Nephron progenitor cell (in vitro differentiated cells): ENCODE measurements around the gene ZMYM2.

ENCODE experiments used
- DNase-seq: peaks from one replicate; pipeline ENCODE4 v3.0.0; 2021
- H3K27ac Mint-ChIP-seq: 2 replicates; pipeline ENCODE4 v1.8.0; 2021; ENCODE audit warnings: mild to moderate bottlenecking, moderate library complexity, mixed read lengths
- H3K27me3 Mint-ChIP-seq: 2 replicates; pipeline ENCODE4 v1.8.0; 2021; ENCODE audit warnings: mild to moderate bottlenecking, low read depth, mixed read lengths; ENCODE audit not compliant: poor library complexity
- H3K36me3 Mint-ChIP-seq: 2 replicates; pipeline ENCODE4 v1.8.0; 2021; ENCODE audit warnings: low read depth, mixed read lengths
- H3K4me1 Mint-ChIP-seq: 2 replicates; pipeline ENCODE4 v1.8.0; 2021; ENCODE audit warnings: mixed read lengths
- H3K4me3 Mint-ChIP-seq: 2 replicates; pipeline ENCODE4 v1.8.0; 2021; ENCODE audit warnings: mild to moderate bottlenecking, moderate library complexity, mixed read lengths
- H3K9me3 Mint-ChIP-seq: 2 replicates; pipeline ENCODE4 v1.8.0; 2021; ENCODE audit warnings: mild to moderate bottlenecking, moderate library complexity, mixed read lengths
- TF ChIP-seq, protein P1 (sequence below): fragments of 200-600 bp; sonication (generic); IDR thresholded peaks from 2 replicates; pipeline ENCODE4 v1.5.0; 2021; ENCODE audit warnings: antibody characterized with exemption

ZMYM2 gene

DNA sequence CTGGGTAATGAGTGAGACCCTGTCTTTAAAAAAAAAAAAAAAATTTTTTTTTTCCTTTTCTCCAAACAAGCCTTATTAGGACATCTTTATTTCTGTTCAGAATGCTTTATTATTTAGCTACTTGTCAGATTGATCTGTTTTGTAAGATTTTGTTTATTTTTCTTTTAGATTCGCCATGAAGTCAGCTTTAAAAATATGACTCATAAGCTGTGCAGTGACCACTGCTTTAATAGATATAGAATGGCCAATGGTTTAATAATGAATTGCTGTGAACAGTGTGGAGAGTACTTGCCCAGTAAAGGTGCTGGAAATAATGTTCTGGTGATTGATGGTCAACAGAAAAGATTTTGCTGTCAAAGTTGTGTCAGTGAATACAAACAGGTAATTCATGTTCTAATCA, 47.7 kb downstream of the ZMYM2 start:
- peaks cover 80% of the 10 kb centered on the region for H3K36me3 Mint-ChIP-seq
- H3K4me3 Mint-ChIP-seq: no peak overlapping the region
- no peak for DNase-seq
- no peak overlapping the region for H3K27ac Mint-ChIP-seq
- no peaks in the 10 kb centered on the region for H3K27me3 Mint-ChIP-seq
- TF ChIP-seq, protein P1, sequence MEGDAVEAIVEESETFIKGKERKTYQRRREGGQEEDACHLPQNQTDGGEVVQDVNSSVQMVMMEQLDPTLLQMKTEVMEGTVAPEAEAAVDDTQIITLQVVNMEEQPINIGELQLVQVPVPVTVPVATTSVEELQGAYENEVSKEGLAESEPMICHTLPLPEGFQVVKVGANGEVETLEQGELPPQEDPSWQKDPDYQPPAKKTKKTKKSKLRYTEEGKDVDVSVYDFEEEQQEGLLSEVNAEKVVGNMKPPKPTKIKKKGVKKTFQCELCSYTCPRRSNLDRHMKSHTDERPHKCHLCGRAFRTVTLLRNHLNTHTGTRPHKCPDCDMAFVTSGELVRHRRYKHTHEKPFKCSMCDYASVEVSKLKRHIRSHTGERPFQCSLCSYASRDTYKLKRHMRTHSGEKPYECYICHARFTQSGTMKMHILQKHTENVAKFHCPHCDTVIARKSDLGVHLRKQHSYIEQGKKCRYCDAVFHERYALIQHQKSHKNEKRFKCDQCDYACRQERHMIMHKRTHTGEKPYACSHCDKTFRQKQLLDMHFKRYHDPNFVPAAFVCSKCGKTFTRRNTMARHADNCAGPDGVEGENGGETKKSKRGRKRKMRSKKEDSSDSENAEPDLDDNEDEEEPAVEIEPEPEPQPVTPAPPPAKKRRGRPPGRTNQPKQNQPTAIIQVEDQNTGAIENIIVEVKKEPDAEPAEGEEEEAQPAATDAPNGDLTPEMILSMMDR: no peak
- H3K4me1 Mint-ChIP-seq: no peaks in the 10 kb centered on the region
- peaks cover 19% of the 10 kb centered on the region for H3K9me3 Mint-ChIP-seq

DNA sequence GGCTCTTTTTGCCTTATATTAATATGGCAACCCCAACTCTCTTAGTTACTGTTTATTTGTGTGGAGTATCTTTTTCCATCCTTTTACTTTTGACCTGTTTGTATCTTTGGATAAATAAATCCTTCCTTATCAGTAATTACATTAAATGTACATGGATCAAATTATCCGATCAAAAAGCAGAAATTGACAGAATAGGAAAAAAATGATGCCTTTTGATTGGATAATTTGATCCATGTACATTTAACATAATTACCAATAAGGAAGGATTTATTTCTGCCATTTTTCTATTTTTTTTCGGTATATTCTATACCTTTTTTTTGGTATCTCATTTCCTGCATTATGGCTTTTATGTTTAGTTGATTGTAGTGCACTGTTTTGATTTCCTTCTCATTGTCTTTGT, 57.2 kb downstream of the ZMYM2 start:
- Mint-ChIP-seq H3K4me1 (peaks cover 6% of the 10 kb centered on the region), H3K27ac (no peak overlapping the region), H3K9me3 (peaks cover 61% of the 10 kb centered on the region), H3K4me3 (no peak overlapping the region), H3K36me3 (peaks cover 100% of the 10 kb centered on the region), H3K27me3 (no peaks in the 10 kb centered on the region)
- DNase-seq: no peak
- TF ChIP-seq, protein P1: no peak

DNA sequence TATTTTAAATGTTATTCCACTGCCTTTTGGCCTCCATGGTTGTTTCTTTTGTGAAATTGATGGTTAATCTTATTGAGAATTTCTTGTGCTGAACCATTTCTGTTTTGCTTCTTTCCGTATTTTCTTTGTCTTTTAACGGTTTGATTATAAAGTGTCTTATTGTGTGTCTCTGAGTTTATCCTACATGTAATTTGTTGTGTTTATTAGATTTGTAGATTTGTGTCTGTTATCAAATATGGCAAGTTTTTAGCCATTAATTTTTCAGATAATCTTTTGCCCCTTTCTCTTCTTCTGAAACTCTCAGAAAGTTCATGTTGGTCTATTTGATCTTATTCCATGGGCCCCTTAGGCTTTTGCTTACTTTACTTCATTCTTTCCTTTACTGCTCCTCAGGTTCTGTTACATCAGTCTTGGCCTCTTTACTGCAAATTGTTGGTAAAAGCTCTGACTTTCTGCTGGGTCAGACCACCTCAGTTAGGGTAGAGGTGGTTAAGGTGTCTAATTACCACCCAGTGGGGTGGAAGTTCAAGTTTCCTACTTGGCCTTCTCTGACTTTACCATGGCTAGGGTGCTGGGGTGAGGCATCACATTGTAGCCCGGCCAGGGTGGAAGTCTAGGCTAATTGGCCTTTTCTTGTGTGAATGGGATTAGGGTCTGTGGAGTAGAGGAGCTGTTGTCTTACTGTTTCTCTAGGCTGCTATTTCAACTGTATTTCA, 58.3 kb downstream of the ZMYM2 start:
- Mint-ChIP-seq H3K4me1 (peaks cover 6% of the 10 kb centered on the region), H3K4me3 (peak overlapping the region; percentile 47)

DNA sequence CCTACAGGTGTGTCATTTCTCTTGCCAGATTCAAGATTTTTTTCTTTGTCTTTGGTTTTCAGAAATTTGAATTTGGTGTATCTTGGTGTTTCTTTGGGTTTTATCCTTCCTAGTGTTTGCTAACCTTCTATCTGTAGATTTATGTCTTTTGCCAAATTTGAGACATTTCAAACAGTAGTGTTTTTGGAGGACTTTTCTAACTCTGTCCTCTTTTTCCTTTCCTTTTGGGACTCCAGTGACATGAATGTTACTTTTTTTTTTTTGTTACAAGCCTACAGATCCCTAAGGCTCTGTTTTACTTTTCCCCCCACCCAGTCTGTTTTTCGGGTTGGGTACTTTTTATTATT, 58.8 kb downstream of the ZMYM2 start:
- Mint-ChIP-seq H3K9me3 (peaks cover 55% of the 10 kb centered on the region), H3K36me3 (peaks cover 100% of the 10 kb centered on the region), H3K27ac (no peak overlapping the region), H3K4me3 (no peak overlapping the region), H3K27me3 (no peaks in the 10 kb centered on the region), H3K4me1 (peaks cover 6% of the 10 kb centered on the region)
- DNase-seq: no peak
- TF ChIP-seq, protein P1: no peak

More for the DNA sequence above, 58.3 kb downstream of the ZMYM2 start:
- TF ChIP-seq, protein P1: no peak
- no peaks in the 10 kb centered on the region for H3K27me3 Mint-ChIP-seq
- no peak for DNase-seq
- H3K9me3 Mint-ChIP-seq: peaks cover 57% of the 10 kb centered on the region
- H3K27ac Mint-ChIP-seq: no peak overlapping the region
- peaks cover 100% of the 10 kb centered on the region for H3K36me3 Mint-ChIP-seq

DNA sequence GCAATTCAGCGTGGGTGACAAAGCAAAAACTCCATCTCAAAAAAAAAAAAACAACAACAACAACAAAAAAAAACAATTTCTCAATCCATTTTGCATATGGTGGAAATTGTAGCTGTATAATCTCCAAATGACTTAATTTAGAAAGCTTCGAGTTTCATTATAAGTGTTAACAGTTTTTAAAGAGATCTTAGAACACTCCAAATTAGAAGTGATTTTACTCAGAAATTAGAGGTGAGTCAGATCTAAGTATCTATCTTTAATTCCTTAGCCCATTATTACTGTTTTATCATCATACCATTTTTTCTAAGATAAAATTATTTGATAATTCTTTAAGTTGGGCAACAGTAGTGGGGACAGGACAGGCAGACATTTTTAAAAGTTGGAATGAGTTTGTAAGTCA, 60.5 kb downstream of the ZMYM2 start:
- no peak overlapping the region for H3K27ac Mint-ChIP-seq
- H3K4me1 Mint-ChIP-seq: peaks cover 6% of the 10 kb centered on the region
- H3K27me3 Mint-ChIP-seq: no peaks in the 10 kb centered on the region
- TF ChIP-seq, protein P1: no peak
- no peak overlapping the region for H3K4me3 Mint-ChIP-seq
- H3K9me3 Mint-ChIP-seq: peaks cover 38% of the 10 kb centered on the region
- no peak for DNase-seq
- H3K36me3 Mint-ChIP-seq: peaks cover 83% of the 10 kb centered on the region

DNA sequence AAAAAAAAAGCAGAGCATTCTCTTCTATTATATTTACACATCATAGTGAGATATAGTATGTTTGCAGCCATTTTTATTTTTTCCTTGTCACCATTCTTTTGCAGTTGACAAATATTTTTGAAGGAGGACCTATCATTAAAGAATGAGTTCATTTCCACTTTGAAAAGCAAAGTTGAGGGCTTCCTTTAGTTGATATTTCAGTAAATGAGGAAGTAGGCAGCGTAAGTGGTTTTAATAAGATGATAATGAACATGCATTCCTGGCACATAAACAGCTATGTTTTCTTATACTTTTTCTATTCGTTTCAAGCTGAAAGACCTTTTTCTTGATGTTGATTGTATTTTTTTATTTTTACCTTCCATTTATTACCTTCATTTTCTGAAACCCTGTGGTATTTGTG, 66.2 kb downstream of the ZMYM2 start:
- peaks cover 64% of the 10 kb centered on the region for H3K36me3 Mint-ChIP-seq

More for the DNA sequence above, 66.2 kb downstream of the ZMYM2 start:
- no peaks in the 10 kb centered on the region for H3K4me1 Mint-ChIP-seq
- H3K27ac Mint-ChIP-seq: no peak overlapping the region
- H3K4me3 Mint-ChIP-seq: no peak overlapping the region
- no peaks in the 10 kb centered on the region for H3K9me3 Mint-ChIP-seq
- TF ChIP-seq, protein P1: no peak
- DNase-seq: no peak
- H3K27me3 Mint-ChIP-seq: peaks cover 3% of the 10 kb centered on the region
